ENCODE data around the gene ABCA2.

- no peak for TF ChIP-seq CTCF (IDR thresholded peaks at IDR 0.05)
- no peak for TF ChIP-seq POLR2A (IDR thresholded peaks at IDR 0.05)
These were observed 6.1 kb upstream of the ABCA2 start for GRCh38 chr9:137034039-137034708.
